Astrocyte (in vitro differentiated cells and primary cell): Measurements from ENCODE around the gene CPNE2. TPM values are rescaled to one million over a fixed set of nuclear protein-coding genes. Genes with fewer than 3 reads are reported as not detected.
A peak's percentile ranks its signal among the peaks of the same experiment; 100 is the strongest.

Source experiments
- DNase-seq: peaks from one replicate; pipeline ENCODE4 v3.0.0-alpha.2; 2010; ENCODE audit warnings: low read depth
- FAIRE-seq: peaks from 2 replicates; lab custom pipeline; 2011; peaks lifted over from hg19 to GRCh38; lab: Jason Lieb, UNC
- H2AFZ ChIP-seq: 2 replicates; pipeline ENCODE4 v1.6.0; 2012; ENCODE audit warnings: low read depth, low read length, inconsistent platforms
- H3K27ac ChIP-seq: 2 replicates; pipeline ENCODE4 v1.5.1; 2011; ENCODE audit warnings: low read depth, low read length, inconsistent platforms
- H3K27me3 ChIP-seq: 2 replicates; pipeline ENCODE4 v1.6.0; 2011; ENCODE audit warnings: low read length, inconsistent platforms; ENCODE audit not compliant: insufficient read depth
- H3K36me3 ChIP-seq: 2 replicates; pipeline ENCODE4 v1.5.1; 2011; ENCODE audit warnings: low read length, inconsistent platforms; ENCODE audit not compliant: insufficient read depth
- H3K4me1 ChIP-seq: 2 replicates; pipeline ENCODE4 v1.5.1; 2011; ENCODE audit warnings: low read length, inconsistent platforms; ENCODE audit not compliant: insufficient read depth
- H3K4me2 ChIP-seq: 2 replicates; pipeline ENCODE4 v1.6.0; 2012; ENCODE audit warnings: low read length, inconsistent platforms
- H3K4me3 ChIP-seq: 2 replicates; pipeline ENCODE4 v1.5.1; 2011; ENCODE audit warnings: low read depth, mild to moderate bottlenecking, low read length, inconsistent platforms; ENCODE audit not compliant: insufficient read depth
- H3K79me2 ChIP-seq: 2 replicates; pipeline ENCODE4 v1.6.0; 2012; ENCODE audit warnings: mild to moderate bottlenecking, low read length, inconsistent platforms; ENCODE audit not compliant: insufficient read depth
- H3K9ac ChIP-seq: 2 replicates; pipeline ENCODE4 v1.6.0; 2012; ENCODE audit warnings: mild to moderate bottlenecking, low read length, inconsistent platforms
- H3K9me3 ChIP-seq: 2 replicates; pipeline ENCODE4 v1.5.1; 2012; ENCODE audit warnings: low read depth, mild to moderate bottlenecking, low read length, inconsistent platforms; ENCODE audit not compliant: insufficient read depth
- H4K20me1 ChIP-seq: 2 replicates; pipeline ENCODE4 v1.6.0; 2012; ENCODE audit warnings: low read length, inconsistent platforms; ENCODE audit not compliant: insufficient read depth
- H3K27ac Mint-ChIP-seq: one replicate; pipeline ENCODE4 v1.8.0; 2021; ENCODE audit warnings: mild to moderate bottlenecking, mixed read lengths; ENCODE audit not compliant: unreplicated experiment
- H3K27me3 Mint-ChIP-seq: one replicate; pipeline ENCODE4 v1.8.0; 2021; ENCODE audit warnings: low read depth, mixed read lengths; ENCODE audit not compliant: unreplicated experiment
- H3K36me3 Mint-ChIP-seq: one replicate; pipeline ENCODE4 v1.8.0; 2021; ENCODE audit warnings: low read depth, mixed read lengths; ENCODE audit not compliant: unreplicated experiment
- H3K4me1 Mint-ChIP-seq: one replicate; pipeline ENCODE4 v1.8.0; 2021; ENCODE audit warnings: low read depth, mixed read lengths; ENCODE audit not compliant: unreplicated experiment
- H3K4me3 Mint-ChIP-seq: one replicate; pipeline ENCODE4 v1.8.0; 2021; ENCODE audit warnings: mild to moderate bottlenecking, moderate library complexity, mixed read lengths; ENCODE audit not compliant: unreplicated experiment
- H3K9me3 Mint-ChIP-seq: one replicate; pipeline ENCODE4 v1.8.0; 2021; ENCODE audit warnings: mild to moderate bottlenecking, mixed read lengths; ENCODE audit not compliant: unreplicated experiment
- CTCF ChIP-seq: IDR thresholded peaks from 2 replicates; pipeline ENCODE4 v1.5.1; 2011; ENCODE audit warnings: low read depth, mild to moderate bottlenecking, inconsistent platforms, low read length, moderate library complexity; ENCODE audit not compliant: insufficient read depth
- EZH2 ChIP-seq: IDR thresholded peaks from 2 replicates; pipeline ENCODE4 v1.6.1; 2012; ENCODE audit warnings: mild to moderate bottlenecking, low read length, inconsistent platforms; ENCODE audit not compliant: insufficient read depth
- total RNA-seq: library from RNA; stranded (reverse); gene quantifications from 2 replicates; pipeline ENCODE4 v1.2.1, GENCODE V29; 2021

The CPNE2 gene
- total RNA-seq, 1 donor from 2014 or later, result 19.3 TPM

DNA sequence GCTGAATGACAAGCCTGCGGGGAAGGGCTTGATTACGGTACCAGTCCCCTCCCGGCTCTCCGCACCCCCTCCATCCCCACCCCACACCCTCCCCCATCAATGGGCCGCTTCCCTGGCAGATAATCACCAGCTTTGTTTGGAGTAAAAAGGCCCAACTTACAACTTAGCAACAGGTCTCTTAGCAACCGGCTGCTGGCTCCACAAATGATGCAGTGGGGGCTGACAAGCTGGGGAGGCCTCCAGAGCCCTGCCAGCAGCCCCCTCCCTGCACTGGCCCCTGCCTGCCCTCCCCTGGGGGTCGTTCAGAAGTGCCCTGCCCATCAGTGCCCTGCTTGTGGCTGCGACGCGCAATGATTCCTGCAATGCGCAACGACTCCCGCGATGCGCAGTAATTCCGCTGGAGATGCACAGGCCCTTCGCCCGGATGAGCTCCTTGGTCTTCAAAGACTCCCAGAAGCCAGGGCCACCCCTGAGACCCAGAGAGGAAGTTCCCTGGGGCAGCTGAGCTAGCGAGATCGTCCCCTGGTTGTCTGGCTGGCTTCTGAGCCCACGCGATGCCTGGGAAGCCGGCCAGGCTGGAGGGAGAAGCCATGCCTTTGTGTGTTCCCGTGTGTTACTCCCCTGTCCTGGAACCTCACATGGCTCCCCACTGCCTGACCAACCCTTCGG lies 23.3 kb downstream of the CPNE2 start:
- Mint-ChIP-seq H3K27ac (peak overlapping the region; percentile 51), H3K9me3 (no peaks in the 10 kb centered on the region)

DNA sequence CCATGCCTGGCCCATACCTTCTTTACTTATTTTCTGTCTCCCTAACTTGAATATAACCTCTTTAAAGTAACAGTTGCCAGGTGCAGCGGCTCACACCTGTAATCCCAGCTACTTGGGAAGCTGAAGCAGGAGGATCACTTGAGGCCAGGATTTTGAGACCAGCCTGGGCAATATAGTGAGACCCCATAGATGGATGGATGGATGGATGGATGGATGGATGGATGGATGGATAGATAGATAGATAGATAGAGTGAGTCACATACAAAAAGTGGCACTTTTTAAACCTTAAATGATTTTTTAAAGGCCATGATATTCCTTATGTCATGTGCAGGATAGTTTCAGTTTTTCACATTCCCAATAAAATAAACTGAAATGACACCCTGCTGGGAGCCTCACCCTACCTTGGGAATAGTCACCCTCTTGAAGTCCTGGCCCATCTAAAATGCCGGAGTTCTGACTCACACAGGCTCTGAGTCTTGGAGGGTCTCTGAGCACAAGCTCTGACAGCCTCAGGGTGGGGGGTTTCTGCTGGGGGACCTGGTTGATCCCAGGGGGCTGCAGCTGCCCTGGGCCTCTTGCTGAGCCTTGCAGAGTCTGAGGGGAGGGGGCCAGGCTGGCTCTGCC lies 26.2 kb downstream of the CPNE2 start:
- Histone ChIP-seq H3K4me2 (no peak overlapping the region), H3K4me3 (no peak overlapping the region), H4K20me1 (peaks cover 9% of the 10 kb centered on the region), H3K27ac (no peak overlapping the region), H3K9ac (no peak overlapping the region), H3K9me3 (no peaks in the 10 kb centered on the region), H3K79me2 (no peaks in the 10 kb centered on the region), H3K36me3 (no peaks in the 10 kb centered on the region), H2AFZ (no peak overlapping the region), H3K27me3 (no peaks in the 10 kb centered on the region), H3K4me1 (peaks cover 15% of the 10 kb centered on the region)
- H3K4me1 Mint-ChIP-seq, result peaks cover 7% of the 10 kb centered on the region
- DNase-seq, result no peak
- no peak for TF ChIP-seq CTCF
- no peaks in the 10 kb centered on the region for H3K9me3 Mint-ChIP-seq
- peaks cover 13% of the 10 kb centered on the region for H3K36me3 Mint-ChIP-seq
- FAIRE-seq, result no peak
- no peak overlapping the region for H3K27ac Mint-ChIP-seq
- no peaks in the 10 kb centered on the region for H3K27me3 Mint-ChIP-seq
- no peak overlapping the region for H3K4me3 Mint-ChIP-seq

More for the DNA sequence above, 23.3 kb downstream of the CPNE2 start:
- Histone ChIP-seq H3K27ac (peak overlapping the region; percentile 7), H3K9ac (peak overlapping the region; percentile 16), H3K36me3 (no peaks in the 10 kb centered on the region), H3K27me3 (no peaks in the 10 kb centered on the region), H3K4me1 (peaks cover 22% of the 10 kb centered on the region), H3K79me2 (no peaks in the 10 kb centered on the region), H3K9me3 (no peaks in the 10 kb centered on the region), H3K4me2 (peak overlapping the region; percentile 44), H4K20me1 (peaks cover 9% of the 10 kb centered on the region), H2AFZ (peak overlapping the region; percentile 29), H3K4me3 (no peak overlapping the region)
- Mint-ChIP-seq H3K4me3 (no peak overlapping the region), H3K27me3 (no peaks in the 10 kb centered on the region), H3K4me1 (peaks cover 10% of the 10 kb centered on the region), H3K36me3 (peaks cover 8% of the 10 kb centered on the region)
- TF ChIP-seq EZH2 (no peak), CTCF (no peak)
- FAIRE-seq (no peak), DNase-seq (peak; percentile 39)
